ENCODE measurements around the gene MXD4.
"Not testable (repeated sequence)": the region's sequence is repeated elsewhere in the genome, so short reads cannot be mapped to it uniquely, and the experiment has no call there.

MXD4 gene

DNA sequence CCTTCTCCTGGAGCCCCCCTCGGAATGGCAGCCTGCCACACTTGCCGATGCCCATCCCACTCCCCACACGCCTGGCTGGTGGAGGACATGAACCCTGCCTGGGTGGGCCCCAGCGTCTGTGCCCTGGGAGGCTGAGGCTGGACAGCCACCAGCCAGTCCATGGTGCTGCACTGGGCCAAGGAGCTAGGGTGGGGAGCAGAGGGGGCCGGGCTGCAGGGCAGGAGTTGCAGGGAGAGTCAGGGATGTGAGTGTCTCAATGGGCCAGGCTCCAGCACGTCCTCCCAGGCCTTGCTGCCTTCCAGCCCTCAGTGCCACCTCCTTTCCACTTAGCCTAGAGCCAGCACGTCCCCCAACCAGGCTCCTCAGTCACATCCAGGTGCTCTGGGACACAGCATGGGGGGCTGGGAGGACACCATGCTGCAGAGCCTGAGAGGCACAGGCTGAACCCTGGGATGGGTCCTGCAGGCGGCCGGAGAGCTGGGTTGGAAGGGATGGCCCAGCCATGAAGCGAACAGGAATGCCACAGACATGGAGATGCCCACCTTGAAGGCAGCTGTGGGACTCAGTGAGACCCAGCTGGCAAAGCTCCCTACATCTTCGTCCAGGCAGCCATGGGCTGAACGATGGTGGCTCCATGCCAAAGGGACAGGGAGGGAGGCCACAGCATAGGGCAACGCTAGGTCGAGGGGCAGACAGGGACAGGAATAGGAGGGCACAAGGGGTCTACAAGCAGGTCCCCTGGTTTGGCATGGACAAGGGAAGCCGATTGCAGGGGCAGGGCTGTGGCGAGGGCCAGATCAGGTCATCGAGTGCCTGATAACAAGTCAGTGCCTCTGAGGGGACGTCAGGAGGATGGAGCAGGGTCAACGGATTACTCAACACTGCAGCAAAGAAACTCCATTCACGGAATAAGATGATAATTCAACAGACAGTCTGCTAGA lies 30.1 kb upstream of the MXD4 start:
- no peak for DNase-seq

DNA sequence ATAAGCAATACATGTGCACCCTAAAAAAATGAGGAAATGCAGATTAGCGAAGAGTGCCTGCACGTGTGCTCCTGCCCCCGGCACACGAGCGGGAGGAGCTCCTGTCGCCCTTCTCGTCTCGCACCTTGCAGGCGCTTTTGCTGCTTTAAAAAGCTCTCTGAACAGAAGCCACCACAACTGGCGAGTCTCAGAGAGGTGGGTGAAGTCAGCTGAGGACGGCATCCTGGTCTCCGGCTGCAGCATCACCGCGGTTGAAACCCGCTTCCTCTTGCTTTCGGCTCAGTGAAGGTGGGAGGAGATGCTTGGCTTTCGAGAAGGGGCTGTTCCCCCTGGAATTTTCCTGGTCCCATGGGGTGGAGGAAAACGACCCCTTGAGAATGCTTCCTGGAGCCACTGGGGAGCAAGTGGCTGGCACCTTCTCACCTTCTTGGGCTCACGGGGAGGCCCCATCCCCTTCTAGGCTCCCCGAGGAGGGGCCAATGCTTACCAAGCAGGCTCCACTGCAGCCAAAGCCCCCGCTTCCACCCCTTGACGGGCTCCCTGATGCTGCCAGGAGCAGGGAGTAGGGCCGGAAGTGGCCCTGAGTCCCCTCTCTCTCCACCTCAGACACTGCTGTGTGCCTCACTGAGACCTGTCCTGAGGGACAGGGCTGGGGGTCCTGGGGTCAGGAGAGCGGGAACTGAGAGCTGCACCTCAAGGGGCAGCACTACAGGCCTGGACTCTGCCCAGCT lies 29.2 kb upstream of the MXD4 start:
- peak in 1 of 2 donors; percentile 12 for DNase-seq

DNA sequence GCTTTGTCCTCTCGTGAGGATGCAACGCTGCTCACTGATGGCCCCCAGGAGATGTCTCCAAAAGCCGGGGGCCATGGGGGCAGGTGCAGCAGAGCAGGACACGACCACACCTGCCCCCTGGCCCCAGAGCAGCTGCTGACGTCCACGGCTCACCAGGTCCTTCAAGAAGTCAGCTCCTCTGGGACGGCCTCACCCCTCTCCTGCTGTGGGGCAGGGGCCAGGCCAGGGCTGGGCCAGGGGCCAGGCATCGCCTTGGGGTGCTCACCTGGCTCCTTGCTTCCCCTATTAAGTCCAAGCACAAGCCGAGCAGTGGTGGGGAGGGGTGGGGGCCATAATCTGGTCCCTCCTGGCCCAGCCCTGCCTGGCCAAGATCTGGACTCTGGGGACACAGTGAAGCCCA lies 28.6 kb upstream of the MXD4 start:
- DNase-seq, result no peak

DNA sequence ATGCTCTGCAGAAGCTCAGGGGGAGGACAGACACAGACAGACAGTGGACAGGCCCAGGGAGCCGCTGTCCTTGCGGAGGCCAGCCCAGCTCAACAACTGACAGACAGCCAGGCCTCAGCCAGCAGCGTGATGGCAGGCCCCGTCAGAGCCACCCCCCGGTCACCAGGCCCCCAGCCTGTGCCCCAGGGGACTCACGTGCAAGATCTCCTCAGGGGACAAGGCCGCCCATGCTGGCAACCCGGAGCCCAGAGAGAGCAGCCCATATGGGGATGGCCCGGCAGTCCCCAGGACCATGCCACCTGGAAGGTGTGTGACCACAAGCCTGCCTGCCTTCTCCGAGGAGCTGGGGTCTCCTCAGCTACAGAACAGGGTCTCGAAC lies 28.0 kb upstream of the MXD4 start:
- DNase-seq, result no peak

DNA sequence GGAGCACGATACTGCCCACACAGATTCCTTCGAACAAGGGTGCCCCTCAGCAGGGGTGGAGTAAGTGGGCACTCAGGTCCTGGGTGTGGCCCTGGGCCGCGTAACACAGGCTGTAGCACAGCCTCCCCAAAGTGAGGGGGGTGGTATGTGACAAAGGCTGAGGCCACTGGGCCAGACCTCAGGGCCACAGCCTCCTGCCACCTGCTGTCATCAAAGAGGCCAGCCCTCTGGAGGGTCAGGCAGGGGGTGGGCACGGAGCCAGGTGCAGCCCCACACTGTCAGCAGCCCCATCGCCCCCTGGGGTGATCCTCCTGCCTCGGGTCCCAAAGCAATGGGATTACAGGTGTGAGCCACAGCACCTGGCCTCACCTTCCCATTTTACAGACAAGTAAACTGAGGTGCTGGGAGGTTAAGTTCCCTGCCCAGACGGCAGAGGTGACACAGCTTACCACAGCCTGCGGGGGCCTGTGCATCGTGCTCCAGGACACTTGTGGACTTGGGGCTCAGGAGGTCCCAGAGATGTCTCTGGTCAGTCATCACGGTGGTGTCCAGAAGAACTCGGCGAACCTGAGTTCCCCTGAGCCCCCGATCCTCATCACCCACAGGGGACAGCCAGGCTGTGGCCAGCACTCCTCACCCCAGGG lies 27.5 kb upstream of the MXD4 start:
- no peak for DNase-seq

DNA sequence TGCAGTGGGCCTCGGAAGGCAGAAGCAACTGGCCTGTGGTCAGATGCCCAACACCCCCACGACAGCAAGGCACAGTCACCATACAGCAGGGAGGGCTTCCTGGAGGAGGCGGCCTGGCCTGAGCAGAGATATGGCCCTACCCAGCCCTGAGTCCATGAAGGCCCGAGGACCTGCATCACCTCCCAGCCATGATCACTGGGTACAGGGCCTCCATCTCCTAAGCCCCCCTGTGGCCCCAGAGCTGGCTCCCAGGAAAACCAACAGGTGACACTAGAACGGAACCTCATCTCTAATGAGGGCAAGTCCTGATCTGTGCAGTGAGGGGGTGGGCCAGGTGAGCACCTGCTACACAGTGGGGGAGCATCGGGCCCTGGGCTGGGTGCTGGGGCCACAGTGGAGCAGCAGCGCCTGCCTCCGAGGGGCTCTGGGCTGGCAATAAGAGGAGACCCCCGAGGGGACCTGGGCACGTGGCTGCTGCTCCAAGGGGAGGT lies 26.2 kb upstream of the MXD4 start:
- DNase-seq, result no peak

DNA sequence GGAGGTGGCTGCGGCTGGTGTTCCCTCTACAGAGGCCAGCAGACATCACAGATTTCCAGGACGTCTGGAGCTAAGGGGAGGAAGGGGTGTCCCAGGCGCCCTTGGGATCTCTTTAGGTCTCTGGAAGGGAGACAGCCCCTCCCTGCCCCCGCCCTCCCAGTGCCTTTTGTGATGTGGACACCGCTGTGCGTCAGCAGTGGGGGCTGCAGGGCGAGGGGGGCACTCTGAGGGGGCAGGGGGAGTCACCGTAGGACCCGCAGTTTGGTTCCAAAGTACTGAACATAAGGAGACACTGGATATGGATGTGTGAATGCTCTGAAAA lies 25.6 kb upstream of the MXD4 start:
- no peak for DNase-seq

DNA sequence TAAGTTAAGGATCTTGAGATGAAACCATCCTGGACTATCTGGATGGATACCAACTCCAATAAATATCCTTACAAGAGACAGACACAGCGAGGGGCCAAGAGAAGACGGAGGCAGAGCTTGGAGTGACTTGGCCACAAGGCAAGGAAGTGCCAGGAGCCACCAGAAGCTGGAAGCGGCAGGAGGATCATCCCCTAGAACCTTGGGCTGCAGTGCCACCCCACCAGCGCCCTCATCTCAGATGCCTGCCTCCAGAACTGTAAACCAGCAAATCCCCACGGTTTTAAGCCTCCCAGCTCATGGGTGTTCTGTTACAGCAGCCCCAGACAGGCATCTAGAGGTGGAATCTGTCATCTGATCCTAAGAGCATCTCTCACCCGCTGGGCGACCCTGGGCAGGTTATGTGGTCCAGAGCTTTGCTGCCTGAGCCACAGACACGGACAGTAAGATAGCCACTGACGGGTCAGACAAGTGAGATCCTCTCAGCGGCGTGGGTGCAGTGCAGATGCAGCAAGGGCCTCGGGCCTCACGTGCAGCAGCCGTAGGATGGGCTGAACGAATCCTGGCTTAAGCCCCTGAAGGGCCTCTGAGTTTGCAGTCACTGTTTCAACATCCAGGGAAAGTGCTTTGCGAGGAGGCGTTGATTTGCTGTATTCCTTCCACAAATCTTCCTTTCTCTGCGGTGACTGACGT lies 25.1 kb upstream of the MXD4 start:
- DNase-seq, result no peak

DNA sequence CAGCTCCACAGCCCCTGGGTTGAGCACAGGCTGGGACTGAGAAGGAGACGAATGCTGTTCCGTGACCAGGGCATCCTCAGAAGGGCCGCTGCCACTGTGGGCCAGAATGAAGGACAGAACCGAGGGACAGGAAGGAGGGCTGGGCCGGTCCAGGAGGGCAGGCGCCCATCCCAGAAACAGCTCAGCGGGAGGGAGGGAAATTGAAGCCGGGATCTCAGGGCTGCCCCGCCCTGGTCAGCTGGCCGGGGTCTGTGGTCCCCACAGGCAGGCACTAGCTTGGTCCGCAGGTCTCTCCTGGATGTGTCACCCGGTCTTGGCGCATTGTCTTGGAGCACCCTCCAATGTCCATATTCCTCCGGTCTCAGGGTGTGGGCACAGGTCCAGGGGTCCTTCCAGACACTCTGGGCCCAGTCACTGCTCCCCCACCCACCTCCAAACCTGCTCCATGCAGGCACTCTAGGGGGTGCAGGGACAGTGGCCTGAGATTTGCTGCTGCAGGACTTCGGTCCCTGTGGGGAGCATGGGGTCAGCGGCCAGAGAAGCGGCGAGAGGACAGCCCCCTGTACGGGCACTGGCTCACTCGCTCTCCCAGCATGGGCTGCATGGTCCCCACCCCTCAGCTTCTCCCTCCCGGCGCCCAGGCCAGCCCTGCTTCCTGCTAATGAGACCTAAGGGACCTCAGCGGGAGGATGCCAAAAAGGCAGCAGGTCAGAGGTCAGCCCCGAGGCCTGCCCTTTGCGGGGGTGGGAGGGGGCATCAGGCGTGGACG lies 23.9 kb upstream of the MXD4 start:
- DNase-seq, result no peak

DNA sequence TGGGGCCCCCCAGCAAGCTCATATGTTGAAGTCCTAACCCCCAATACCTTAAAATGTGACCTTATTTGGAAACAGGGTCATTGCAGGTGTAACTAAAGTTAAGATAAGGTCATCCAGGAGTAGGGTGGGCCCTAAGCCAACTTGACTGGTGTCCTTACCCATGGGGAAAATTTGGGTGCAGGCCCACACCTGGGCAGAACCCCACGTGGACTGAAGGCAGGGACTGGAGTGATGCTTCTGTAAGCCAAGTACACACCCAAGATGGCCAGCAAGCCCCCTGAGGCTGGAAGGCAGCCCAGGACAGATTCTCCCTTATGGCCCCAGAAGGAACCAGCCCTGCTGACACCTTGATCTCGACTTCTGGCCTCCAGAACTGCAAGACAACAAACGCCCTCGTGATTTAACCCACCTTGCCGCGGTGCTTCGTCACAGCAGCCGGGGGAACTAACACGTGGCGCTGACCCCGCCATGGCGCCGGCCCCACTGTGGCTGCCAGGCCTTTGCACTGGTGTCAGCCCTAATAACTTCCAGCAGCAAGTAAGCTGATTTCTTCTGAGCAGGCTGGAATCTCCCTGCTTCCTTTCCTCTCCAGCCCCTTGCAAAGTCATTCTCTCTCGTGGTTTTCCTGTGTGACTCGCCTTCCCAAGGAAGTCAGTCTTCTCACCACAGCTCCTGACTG lies 23.2 kb upstream of the MXD4 start:
- DNase-seq, result no peak

DNA sequence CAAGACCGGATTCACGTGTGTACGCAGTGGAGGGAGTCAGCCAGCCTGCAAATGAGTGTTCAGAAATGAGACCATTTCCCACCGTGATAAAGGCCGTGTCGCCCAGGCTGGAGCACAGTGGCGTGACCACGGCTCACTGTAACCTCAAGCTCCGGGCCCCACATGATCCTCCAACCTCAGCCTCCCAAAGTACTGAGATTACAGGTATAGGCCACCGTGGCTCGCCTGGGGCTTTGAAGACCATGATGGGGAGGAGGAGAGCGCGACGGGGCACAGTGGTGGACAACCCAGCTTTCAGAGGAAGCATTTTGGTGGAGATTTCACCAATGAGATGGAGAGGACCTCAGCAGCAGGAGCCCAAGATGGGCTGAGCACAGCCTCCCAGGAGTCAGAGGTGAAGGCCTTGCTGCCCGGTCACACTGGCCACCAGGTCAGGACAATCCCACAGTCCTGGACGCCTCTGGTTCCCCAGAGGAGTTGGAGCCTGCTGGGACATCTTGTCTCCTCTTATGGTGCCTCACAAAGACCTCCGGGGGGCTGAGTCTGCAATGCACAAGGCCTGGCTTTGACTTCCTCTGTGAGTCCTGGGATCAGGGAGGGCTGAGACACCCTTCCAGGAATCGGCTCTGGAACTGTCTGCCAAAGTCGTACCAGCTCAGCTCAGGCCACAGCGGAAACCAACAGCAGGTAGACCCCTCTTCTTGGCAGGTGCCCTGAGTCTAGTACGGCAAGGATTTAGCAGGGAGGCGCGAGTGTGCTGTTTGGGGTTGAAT lies 22.4 kb upstream of the MXD4 start:
- no peak for DNase-seq

DNA sequence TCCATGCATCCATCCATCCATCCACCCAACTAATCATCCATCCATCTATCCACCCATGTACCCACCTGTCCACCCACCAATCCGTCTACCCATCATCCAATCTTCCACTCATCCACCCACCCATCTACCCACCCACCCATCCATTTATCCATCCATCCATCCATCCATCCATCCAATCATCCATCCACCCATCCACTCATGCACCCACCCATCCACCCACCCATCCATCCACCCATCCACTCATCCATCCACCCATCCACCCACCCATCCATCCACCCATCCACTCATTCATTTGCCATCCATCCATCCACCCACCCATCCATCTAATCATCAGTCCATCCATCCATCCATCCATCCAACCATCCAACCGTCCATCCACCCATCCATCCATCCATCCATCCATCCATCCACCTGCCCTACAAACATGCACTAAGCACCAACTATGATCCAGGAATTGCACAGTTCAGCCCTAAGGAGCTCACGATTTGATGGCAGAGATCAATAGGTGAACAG lies 21.3 kb upstream of the MXD4 start:
- no peak for DNase-seq

DNA sequence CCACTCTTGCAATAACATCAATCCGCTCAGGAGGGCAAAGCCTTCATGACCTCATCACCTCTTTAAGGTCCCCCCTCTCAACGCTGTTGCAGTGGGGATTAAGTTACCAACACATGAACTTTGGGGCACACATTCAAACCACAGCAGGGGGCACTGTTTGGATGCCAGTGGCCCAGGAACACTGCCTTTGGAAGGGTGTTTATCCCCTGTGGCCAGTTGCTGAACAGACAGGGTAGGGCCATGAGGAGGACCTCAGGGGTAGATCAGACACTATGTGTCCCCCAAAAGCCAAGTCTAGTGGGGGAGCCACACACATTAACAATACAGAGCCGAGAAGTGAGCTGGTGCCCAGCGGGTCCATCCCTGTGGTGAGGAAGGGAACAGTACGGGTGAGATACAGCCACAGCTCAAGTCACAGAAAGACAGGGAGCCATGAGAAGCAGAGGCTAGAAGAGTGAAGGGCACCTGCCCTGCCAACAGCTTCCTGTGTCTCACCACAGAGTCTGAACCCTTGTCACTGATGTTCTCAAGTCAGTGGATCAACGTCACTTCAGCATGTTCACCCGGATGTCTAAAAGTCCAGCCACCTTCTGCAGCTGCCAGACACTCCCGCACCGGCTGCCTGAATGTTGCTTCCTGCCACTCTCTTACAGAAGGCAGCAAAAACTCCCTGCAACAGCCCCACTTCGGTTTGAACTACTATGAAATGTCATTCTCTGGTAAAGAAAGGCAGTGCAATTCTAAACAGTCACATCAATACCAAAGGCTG lies 19.9 kb upstream of the MXD4 start:
- DNase-seq, result peak in 1 of 2 donors; percentile 97

DNA sequence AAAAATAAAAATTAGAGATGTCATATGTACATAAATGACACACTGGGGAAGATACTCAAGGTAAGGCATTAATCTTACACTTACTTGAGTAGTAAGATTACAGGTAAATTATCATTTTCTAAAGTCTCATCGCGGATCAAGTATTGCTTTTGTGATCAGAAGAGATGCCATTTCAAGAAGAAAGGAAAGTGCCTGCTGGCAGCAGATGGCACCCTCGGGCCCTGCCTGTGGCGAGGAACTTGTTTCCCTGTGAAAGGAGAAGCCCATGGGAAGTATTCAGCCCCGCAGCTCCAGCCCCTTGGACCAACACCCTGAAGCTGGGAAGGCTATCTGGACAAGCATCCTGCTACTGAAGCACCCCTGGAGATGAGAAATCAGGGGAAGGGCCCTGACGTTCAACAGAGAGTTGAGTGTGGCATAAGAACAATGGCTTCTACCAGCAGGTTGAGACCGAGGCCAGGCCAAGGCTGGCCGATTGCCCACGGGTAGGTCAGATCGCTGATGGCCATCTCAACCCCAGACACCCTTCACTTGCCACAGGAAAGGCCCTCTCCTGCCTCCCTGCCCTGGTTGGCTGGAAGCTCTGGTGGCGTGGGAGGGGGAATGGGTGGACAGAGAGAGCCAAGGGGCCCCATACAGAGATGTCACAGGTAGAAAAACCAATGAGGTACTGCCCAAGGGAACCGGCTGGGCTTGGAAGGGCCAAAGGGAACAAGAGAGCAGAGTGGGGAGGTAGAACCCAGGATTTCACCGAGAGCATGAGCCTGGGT lies 18.8 kb upstream of the MXD4 start:
- DNase-seq, result no peak

DNA sequence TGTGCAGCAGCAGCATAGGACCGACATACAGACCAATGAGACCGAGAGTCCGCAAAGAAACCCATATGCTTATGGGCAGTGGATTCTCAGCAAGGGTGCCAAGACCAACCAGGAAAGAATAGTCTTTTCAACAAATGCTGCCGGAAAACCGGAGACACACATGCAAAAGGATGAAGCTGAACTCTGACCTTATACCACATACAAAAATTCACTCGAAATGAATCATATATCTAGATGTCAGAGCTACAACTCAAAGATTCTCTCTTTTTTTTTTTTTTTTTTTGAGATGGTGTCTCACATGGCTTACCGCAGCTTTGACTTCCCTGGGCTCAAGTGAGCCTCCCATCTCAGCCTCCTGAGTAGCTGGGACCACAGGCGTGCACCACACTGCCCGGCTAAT lies 16.0 kb upstream of the MXD4 start:
- no peak for DNase-seq

DNA sequence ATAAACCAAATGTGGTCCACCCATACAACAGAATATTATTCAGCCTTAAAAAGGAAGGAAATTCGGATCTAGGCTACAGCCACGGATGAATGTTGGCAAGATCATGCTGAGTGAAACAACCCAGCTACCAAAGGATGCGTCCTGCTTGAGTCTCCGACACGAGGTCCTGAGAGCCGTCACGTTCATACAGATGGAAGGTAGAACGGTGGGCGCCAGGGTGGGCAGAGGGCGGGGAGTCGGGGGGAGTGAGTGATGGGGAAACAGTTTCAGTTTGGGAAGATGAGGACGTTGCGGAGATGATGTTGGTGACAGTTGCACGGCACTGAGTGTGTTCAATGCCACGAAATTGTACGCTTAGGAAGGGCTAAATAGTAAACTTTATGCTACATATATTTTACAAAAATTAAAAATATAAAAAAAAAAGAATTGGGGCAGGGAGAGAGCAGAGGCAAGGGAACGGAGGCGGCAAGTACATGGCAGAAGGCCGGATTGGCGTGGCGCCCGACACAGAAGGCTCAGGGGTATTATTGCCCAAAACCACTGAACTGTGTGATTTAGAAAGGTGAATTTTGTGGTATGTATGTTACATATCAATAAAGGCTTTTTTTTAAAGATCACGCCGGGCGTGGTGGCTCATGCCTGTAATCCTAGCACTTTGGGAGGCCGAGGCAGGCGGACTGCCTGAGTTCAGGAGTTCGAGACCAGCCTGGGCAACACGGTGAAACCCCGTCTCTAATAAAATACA lies 14.8 kb upstream of the MXD4 start:
- no peak for DNase-seq

DNA sequence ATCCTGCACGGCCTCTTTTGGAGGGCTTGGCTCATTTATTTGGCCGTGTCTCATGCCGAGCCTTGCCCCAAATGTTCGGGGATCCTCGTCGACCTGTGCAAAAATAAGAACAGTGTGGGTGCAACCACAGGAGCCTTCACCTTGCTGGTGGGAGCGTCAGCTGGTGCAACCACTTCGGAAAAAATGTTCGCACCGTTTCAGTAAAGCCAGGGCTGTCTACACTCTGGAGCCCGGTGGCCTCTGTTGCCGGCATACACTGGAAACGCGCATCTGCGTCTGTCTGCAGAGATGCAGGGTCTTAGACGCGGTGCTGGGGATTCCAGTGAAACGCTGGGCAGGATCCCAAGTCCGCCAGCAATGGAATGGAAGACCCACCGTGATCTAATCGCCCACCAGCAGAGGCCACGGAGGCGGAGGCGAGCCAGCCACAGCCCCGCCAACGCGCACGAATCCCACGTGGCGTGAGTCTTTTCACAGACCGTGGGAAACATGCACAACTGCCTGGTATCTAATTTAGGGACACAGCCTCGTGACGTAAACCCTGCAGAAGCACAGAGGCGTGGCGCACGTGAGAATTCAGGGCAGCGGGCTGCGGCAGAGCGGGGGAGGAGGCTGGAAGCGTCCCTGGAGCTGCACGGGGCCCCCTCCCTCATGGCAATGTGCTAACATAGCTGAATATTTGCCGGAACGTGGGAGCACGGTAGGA lies 13.8 kb upstream of the MXD4 start:
- DNase-seq, result no peak

DNA sequence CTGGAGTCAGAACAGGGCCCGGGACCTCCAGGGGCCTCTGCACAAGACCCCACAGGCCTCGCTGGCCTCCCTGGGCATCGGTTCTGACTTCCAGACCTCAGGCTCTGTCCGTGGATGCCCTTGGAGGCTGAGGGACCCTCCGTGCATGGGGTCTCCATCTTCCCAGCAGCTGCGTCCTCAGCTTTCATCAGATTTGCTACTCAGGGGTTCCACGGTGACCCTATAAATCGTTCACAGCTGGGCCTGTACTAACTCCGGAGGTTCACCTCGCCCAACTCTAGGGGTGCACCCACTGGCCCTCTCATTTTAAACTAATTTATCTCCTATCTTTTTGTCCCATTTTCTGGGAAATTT lies 13.1 kb upstream of the MXD4 start:
- not testable (repeated sequence) for DNase-seq
